ENCODE measurements around the gene GGTLC2.
"Not testable (repeated sequence)": the region's sequence is repeated elsewhere in the genome, so short reads cannot be mapped to it uniquely, and the experiment has no call there.

The GGTLC2 gene

GRCh38 chr22:22638313-22638712 is 6.1 kb upstream of the GGTLC2 start:
- DNase-seq (ENCODE audit: low read depth), result not testable (repeated sequence)

GRCh38 chr22:22642255-22642654 is 2.2 kb upstream of the GGTLC2 start:
- DNase-seq (ENCODE audit: low read depth), result not testable (repeated sequence)

DNA sequence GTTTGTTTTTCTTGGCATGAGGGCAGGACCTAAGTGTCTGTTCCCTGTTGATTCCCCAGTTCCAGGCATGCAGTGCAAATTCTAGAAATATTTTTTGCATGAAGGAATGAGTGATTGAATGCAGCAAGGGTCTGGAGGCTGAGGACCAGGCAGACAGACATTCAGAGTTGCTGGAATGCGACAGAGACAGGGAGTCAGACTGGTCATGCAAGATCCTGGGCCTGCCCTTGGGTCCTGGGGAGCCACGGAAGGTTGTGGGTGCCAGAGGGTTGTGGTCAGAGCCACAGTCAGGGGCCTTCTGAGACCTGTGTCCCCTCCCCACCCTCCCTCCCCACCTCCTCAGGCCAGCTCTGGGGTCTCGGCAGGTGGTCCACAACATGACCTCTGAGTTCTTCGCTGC is 1.6 kb downstream of the GGTLC2 start:
- not testable (repeated sequence) for DNase-seq (ENCODE audit: low read depth)

GRCh38 chr22:22647952-22648351 is 3.5 kb downstream of the GGTLC2 start:
- DNase-seq (ENCODE audit: low read depth), result not testable (repeated sequence)

DNA sequence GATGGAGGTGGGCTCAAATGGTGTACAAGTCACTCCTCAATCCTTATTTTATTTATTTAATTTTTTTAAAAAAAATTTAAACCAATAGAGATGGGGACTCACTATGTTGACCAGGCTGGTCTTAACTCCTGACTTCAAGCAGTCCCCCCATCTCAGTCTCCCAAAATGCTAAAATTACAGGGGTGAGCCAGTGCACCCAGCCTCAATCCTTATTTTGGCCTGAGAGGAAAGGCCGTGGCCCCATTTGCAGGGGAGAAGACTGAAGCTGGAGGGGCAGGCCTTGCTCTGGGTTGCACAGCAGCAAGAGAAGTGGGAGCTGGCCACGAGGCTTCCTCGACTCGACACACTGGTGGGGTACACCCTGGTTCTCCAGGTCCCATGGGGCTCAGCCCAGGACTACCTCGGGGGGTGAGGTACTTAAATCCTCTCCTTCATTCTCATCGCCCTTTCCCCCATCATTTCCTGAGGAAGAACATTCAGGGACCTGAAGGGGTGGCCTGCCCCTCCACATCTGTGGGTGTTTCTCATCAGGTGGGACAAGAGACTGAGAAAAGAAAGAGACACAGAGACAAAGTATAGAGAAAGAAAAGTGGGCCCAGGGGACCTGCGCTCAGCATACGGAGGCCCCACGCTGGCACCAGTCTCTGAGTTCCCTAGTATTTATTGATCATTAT is 4.6 kb downstream of the GGTLC2 start:
- DNase-seq (ENCODE audit: low read depth), result not testable (repeated sequence)

GRCh38 chr22:22649761-22650160 is 5.3 kb downstream of the GGTLC2 start:
- DNase-seq (ENCODE audit: low read depth), result not testable (repeated sequence)

DNA sequence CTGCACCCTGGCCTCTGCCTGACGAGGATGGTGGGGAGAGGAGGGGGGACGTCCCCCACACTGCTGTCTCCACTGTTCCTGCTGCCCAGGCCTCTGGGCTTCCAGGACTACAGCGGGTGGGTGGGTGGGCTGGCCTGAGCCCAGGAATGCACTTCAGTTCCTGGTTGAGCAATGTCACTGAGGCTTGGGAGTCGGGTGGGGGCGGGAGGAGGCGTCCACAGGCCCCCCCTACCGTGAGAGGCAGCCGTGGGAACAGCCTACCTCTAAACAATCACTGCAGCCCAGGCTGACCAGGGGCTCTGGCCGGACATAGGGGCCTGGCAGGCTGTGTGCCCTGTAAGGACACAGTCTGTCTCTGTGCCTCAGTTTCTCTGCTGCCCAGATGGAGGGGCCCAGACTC is 6.0 kb downstream of the GGTLC2 start:
- not testable (repeated sequence) for DNase-seq (ENCODE audit: low read depth)

DNA sequence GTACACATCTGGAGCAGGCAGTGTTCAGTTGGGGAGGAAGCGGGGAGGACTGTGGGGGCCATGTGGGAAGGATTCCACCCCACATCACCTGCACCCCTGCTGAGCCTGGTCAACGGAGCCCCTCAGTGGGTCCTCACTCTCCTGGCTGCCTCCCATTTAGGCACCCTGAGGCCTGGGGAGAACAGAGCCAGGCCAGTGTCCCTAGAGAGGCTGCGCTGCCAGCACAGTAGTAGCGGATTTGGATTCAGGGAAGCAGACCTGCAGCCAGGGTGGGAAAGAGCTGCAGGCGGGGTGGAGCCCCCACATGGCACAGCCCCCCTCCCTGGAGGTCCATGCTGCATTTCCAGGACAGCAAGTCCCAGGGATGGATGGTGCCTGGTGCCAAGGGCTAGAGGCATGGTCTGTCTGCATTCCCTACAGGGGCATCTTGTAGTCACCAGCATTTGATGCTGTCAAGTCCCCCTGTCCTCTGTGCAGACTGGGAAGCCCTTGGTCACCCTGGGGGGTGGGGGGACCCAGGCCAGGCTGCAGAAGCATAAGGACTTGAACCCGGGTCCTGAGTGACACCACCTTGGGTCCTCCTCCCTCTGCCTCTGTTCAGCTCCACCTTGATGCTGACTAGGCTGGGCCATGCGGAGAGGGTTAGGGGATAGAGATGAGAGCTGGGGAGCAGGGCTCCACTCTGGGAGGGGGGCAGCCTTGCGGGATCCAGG is 6.5 kb downstream of the GGTLC2 start:
- not testable (repeated sequence) for DNase-seq (ENCODE audit: low read depth)

- DNase-seq (ENCODE audit: low read depth), result not testable (repeated sequence)
These were observed 7.2 kb downstream of the GGTLC2 start for GRCh38 chr22:22651593-22651992.

DNA sequence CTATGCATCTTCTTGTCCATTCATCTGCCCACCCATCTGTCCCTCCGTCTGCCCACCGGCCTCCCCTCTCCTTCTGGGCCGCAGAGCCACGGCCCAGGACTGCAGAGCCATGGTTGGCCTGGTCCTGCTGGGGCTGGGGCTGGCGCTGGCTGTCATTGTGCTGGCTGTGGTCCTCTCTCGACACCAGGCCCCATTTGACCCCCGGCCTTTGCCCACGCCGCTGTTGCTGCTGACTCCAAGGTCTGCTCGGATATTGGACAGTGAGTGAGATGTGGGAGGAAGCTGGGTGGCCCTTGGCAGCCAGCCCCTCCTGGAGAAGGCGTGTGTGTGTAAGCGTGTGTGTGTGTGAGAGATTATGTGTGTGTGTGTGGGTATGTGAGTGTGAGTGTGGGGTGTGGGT is 7.7 kb downstream of the GGTLC2 start:
- not testable (repeated sequence) for DNase-seq (ENCODE audit: low read depth)

GRCh38 chr22:22652573-22652972 is 8.2 kb downstream of the GGTLC2 start:
- not testable (repeated sequence) for DNase-seq (ENCODE audit: low read depth)

- DNase-seq (ENCODE audit: low read depth), result peak; percentile 12
These were observed 9.4 kb downstream of the GGTLC2 start for GRCh38 chr22:22653677-22654381.

DNA sequence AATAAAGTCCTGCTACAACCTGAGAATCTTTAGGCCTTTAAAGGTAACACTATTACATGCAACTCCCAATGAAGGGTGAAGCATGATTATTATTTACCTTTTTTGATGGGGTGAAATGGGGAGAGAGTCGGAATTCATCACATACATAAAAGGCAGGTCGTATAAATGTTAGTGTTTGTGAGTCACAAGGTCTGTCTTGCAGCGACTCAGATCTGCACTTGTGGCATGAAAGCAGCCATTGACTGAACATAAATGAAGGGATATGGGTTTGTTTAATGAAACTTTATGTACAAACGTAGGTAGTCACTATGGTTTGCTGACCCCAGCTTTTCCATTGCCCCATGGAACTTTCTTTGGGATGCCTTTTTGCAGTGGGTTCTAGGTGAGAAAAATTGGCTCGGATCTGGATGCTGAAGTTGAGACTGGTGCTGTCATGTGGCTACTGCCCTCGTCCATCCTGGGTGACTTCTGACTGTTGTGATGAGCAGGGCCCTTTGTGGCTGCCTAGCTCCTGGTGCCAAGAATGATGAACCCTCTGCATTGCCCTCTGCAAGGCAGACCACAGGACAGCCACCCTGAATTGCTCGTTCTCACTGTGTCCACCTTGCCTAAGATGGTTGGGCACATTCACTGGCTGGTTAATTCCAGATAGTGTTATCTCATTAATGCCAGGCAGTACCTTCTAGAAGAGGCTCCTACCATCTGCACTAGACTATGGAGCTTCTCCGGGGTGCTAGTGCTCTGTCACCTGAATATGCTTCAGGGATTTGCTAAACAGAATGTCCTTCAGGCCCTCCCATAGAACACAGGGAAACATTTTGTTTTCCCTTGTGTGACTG is 11.3 kb downstream of the GGTLC2 start:
- peak; percentile 14 for DNase-seq (ENCODE audit: low read depth)

DNA sequence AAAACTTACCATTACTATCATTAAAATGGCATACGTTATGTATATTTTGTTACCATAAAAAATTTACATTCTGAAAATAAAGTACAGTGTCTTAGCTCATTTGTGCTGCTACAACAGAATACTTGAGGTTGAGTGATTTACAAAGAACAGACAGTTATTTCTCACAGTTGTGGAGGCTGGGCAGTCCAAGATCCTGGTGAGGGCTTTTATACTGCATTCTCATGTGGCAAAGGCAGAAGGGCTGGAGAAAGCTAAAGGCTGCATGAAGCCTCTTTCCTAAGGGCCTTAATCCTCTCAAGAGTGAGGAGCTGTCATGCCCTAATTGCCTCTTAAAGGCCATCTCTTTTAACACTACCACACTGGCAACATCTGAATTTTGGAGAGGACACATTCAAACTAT is 13.3 kb downstream of the GGTLC2 start:
- no peak for DNase-seq (ENCODE audit: low read depth)

- no peak for DNase-seq (ENCODE audit: low read depth)
These were observed 16.9 kb downstream of the GGTLC2 start for GRCh38 chr22:22661275-22661674.

DNA sequence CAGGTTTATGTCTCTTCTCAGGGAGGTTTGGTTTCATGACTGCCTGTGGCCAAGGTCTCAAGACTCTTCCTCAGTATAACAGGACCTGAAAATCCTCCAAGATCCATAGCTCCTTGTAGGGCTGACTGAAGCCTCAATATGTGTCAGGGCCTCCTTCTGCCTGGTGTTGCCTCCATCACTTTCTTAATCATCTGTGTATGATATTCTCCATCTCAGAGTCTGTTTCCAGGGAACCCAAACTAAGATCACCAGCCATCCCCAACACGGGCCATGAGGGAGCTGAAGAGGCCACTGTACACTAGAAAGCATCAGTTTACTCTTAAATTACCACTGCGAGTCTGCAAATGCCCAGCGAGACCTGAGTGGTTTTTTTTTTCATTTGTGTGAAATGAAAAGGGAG is 17.7 kb downstream of the GGTLC2 start:
- no peak for DNase-seq (ENCODE audit: low read depth)

DNA sequence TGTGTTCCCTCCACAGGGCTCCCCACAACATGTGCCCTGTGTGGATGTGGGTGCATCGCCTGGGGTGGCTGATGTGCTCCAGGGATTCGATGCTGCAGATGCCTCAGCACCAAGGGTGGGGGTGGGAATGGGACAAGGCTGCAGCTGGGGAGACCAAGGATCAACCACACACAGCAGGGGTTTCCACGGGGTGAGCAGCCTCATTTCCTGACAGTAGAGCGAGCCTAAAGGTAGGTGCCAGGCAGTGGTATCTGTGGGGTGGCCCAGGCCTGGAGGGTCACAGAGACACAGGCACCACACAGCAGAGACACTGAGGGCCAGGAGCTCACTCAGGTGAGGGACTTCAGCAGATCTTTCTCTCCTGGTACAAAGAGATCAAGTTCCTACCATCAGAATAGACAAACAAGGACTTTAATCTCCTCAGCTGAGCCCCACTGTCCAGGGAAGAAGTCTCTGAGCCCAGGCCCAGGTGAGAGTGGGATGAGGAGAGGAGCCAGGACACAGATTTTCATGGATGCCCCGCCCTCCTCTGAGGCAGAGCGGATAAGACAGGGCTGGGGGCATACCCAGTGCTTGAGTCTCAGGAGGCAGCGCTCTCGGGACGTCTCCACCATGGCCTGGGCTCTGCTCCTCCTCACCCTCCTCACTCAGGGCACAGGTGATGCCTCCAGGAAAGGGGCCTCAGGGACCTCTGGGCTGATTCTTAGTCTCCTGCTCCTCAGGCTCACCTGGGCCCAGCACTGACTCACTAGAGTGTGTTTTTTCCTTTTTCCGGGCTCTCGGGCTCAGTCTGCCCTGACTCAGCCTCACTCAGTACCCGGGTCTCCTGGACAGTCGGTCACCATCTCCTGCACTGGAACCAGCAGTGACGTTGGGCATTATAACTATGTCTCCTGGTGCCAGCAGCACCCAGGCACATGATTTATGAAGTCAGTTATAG is 19.7 kb downstream of the GGTLC2 start:
- DNase-seq (ENCODE audit: low read depth), result no peak

DNA sequence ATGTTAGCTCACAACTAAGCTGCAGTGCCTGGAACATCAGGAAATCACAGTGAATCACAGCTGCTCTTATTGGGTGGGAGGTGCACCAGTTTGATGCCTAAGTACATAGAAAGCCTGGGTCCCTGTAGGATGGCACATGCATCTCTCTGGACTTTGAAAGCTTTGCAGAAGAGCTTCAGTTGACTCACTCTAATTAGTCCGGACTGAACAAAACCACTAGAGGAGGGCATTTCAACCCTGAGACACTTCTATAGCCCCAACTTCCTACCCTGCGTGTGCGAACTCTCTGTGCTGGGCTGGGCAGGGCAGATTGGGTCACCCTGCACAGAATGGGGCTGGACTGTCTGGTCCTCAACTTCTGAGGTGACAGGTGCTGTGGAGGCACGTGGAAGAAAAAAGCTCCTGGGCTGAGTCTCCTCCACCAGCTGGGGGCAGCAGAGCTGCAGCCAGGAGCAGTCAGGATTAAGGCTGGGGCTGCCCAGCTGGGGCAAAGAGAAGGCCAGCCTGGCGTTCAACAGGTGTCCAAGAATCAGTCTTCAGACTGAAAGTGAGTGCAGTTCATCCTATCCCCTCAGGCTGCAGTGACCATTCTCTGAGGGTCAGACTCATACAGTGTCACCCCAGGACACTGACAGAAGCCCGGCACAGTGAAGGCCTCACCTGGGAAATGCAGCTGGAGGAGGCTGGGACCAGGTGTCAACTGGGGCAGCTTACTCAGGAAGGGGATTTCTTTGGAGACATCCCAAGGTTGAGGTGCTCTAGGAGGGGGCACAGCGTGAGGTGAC is 22.1 kb downstream of the GGTLC2 start:
- DNase-seq (ENCODE audit: low read depth), result no peak

GRCh38 chr22:22667966-22668880 is 23.8 kb downstream of the GGTLC2 start:
- no peak for DNase-seq (ENCODE audit: low read depth)

All from CMK (cell line).